ENCODE results near the gene JCAD.

GRCh38 chr10:30039567-30039966 is 19.8 kb downstream of the JCAD start:
- no peak for TF ChIP-seq POLR2A (IDR thresholded peaks at IDR 0.05)
- TF ChIP-seq CTCF (IDR thresholded peaks at IDR 0.05), result no peak

All from adrenal gland (tissue), 5 donors.